ENCODE results near the gene BNIP3. TPM values are rescaled to one million over a fixed set of nuclear protein-coding genes. Genes with fewer than 3 reads are reported as not detected.

Gene BNIP3
- total RNA-seq, 1 experiment from 2014 or later, result 18.4 TPM

DNA sequence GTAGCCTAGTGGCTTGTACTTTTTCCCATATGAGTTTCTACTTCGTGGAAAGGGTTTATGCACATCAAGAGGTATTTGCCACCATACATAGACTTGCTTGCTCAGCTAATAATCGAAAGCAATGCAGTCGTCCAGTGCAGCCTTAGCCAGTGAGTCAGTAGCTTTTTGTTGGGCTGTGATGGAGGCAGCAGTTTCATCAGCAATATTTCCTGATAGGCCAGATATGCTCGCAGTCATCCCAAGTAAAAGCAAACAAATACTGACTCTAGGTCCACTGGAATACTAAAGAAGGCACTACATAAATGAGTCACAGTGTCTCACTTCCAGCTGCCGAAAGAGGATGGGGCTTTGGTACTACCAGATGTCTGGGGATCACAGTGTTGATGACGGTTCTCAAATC, 2.1 kb upstream of the BNIP3 start:
- peaks cover 9% of the 10 kb centered on the region; the same call in 1 of the 2 replicates for H3K9me3 ChIP-seq
- CTCF ChIA-PET, result no interaction called here
- TF ChIP-seq, protein P1, sequence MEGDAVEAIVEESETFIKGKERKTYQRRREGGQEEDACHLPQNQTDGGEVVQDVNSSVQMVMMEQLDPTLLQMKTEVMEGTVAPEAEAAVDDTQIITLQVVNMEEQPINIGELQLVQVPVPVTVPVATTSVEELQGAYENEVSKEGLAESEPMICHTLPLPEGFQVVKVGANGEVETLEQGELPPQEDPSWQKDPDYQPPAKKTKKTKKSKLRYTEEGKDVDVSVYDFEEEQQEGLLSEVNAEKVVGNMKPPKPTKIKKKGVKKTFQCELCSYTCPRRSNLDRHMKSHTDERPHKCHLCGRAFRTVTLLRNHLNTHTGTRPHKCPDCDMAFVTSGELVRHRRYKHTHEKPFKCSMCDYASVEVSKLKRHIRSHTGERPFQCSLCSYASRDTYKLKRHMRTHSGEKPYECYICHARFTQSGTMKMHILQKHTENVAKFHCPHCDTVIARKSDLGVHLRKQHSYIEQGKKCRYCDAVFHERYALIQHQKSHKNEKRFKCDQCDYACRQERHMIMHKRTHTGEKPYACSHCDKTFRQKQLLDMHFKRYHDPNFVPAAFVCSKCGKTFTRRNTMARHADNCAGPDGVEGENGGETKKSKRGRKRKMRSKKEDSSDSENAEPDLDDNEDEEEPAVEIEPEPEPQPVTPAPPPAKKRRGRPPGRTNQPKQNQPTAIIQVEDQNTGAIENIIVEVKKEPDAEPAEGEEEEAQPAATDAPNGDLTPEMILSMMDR (IDR thresholded peaks at IDR 0.05; ENCODE audit: insufficient read depth in 1 of 2, low read depth in 1 of 2, low read length in 1 of 2, severe bottlenecking in 1 of 2, unreplicated experiment in 1 of 2), result no peak
- no peaks in the 10 kb centered on the region for H3K4me1 Mint-ChIP-seq (ENCODE audit: low read depth, unreplicated experiment)
- H3K4me1 ChIP-seq, result no peaks in the 10 kb centered on the region
- BruUV-seq (replicated peaks), result TSS peak; percentile 40
- H3K36me3 Mint-ChIP-seq (ENCODE audit: insufficient read depth, unreplicated experiment), result peaks cover 18% of the 10 kb centered on the region
- H3K27me3 Mint-ChIP-seq (ENCODE audit: insufficient read depth, unreplicated experiment), result no peaks in the 10 kb centered on the region
- no peaks in the 10 kb centered on the region for H3K36me3 ChIP-seq (ENCODE audit: control insufficient read depth, insufficient read depth, low read length)
- POLR2A ChIA-PET, result no interaction called here
- DNase-seq, result no peak
- no peaks in the 10 kb centered on the region for H3K9me3 Mint-ChIP-seq (ENCODE audit: unreplicated experiment)
- H3K4me3 ChIP-seq (ENCODE audit: low read depth, low read length), result no peak overlapping the region
- intact Hi-C loops (cut with micrococcal nuclease; ENCODE audit: unreplicated experiment), result loop anchor here (10.0 kb wide), 1 partner anchor 161 kb away; no protein-coding TSS in a partner anchor
- H3K27ac Mint-ChIP-seq (ENCODE audit: unreplicated experiment), result no peak overlapping the region
- no peaks in the 10 kb centered on the region for H3K27me3 ChIP-seq (replicated peaks; ENCODE audit: control insufficient read depth, insufficient read depth, low read length)
- no peak overlapping the region for H3K4me3 Mint-ChIP-seq (ENCODE audit: unreplicated experiment)

DNA sequence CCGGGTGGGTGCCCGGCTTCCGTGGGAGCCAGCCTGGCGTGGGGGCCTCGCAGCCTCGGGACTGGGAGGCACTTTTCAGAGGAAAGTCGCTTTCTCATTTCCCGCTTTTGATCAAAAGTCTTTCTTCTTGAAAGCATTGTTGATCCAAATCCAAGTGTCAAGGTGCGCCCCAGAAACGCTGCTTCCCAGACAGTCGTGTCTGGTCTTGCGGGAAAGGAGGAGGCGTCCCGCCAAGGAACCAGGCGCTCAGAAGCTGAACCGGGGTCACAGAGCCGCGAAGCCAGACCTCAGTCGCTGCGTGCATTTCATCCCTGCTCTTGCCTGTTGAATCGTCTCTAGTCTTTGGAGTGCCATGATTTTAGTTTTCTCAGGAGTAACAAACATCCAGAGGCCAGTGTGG, 1.1 kb upstream of the BNIP3 start:
- Histone ChIP-seq H3K9me3 (0 out of 2 replicates have a peak, but pooled peaks cover under 1% of the 10 kb centered on the region), H3K4me3 (ENCODE audit: low read depth, low read length) (peak overlapping the region; percentile 78; the same call in 1 of the 2 replicates), H3K27me3 (replicated peaks; ENCODE audit: control insufficient read depth, insufficient read depth, low read length) (no peaks in the 10 kb centered on the region), H3K4me1 (no peaks in the 10 kb centered on the region), H3K36me3 (ENCODE audit: control insufficient read depth, insufficient read depth, low read length) (no peaks in the 10 kb centered on the region)
- H3K27ac Mint-ChIP-seq (ENCODE audit: unreplicated experiment), result no peak overlapping the region
- TF ChIP-seq, protein P1 (IDR thresholded peaks at IDR 0.05; ENCODE audit: insufficient read depth in 1 of 2, low read depth in 1 of 2, low read length in 1 of 2, severe bottlenecking in 1 of 2, unreplicated experiment in 1 of 2), result no peak
- ChIA-PET POLR2A (no interaction called here), CTCF (no interaction called here)
- H3K36me3 Mint-ChIP-seq (ENCODE audit: insufficient read depth, unreplicated experiment), result peaks cover 18% of the 10 kb centered on the region
- no TSS peak for BruUV-seq (replicated peaks)
- no peaks in the 10 kb centered on the region for H3K4me1 Mint-ChIP-seq (ENCODE audit: low read depth, unreplicated experiment)
- intact Hi-C loops (cut with micrococcal nuclease; ENCODE audit: unreplicated experiment), result loop anchor here (10.0 kb wide), 1 partner anchor 162 kb away; no protein-coding TSS in a partner anchor
- no peaks in the 10 kb centered on the region for H3K27me3 Mint-ChIP-seq (ENCODE audit: insufficient read depth, unreplicated experiment)
- H3K9me3 Mint-ChIP-seq (ENCODE audit: unreplicated experiment), result no peaks in the 10 kb centered on the region
- no peak overlapping the region for H3K4me3 Mint-ChIP-seq (ENCODE audit: unreplicated experiment)
- no peak for DNase-seq

DNA sequence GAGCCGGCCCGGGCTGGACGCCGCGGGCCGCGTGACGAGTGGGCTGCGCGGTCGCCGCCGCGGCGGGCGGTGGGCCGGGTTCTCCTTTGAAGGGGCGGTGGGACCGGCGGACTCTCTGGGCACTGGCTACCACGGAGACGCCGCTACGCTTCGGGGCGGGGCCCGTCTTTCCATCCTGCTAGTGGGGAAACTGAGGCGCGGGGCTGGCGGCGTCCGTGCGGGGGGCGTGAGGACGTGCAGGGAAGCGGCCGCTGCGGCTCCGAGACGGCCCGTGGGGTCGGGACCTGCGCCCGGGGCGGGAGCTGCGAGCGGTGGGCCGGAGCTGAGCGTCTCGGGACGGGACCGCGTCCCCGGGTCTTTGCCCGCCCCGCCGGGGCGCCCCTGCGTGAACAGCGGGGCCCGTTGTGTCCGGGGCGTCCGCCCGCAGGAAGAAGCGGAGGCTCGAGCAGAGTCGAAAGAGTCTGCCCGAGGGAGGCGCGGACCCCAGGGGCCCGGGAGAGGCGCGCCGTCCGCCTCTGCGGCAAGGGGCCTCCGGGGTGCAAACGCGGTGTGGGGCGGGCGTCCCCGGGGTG, 548 bp upstream of the BNIP3 start:
- no peaks in the 10 kb centered on the region for H3K9me3 Mint-ChIP-seq (ENCODE audit: unreplicated experiment)
- intact Hi-C loops (cut with micrococcal nuclease; ENCODE audit: unreplicated experiment), result loop anchor here (10.0 kb wide), 1 partner anchor 163 kb away; no protein-coding TSS in a partner anchor
- H3K27me3 ChIP-seq (replicated peaks; ENCODE audit: control insufficient read depth, insufficient read depth, low read length), result no peaks in the 10 kb centered on the region
- H3K4me3 Mint-ChIP-seq (ENCODE audit: unreplicated experiment), result peak overlapping the region; percentile 75
- peak overlapping the region; percentile 78 for H3K4me3 ChIP-seq (ENCODE audit: low read depth, low read length)
- POLR2A ChIA-PET, result no interaction called here
- H3K27ac Mint-ChIP-seq (ENCODE audit: unreplicated experiment), result no peak overlapping the region
- no peaks in the 10 kb centered on the region for H3K36me3 ChIP-seq (ENCODE audit: control insufficient read depth, insufficient read depth, low read length)
- no peaks in the 10 kb centered on the region for H3K4me1 Mint-ChIP-seq (ENCODE audit: low read depth, unreplicated experiment)
- H3K27me3 Mint-ChIP-seq (ENCODE audit: insufficient read depth, unreplicated experiment), result no peaks in the 10 kb centered on the region
- CTCF ChIA-PET, result no interaction called here
- TF ChIP-seq, protein P1 (IDR thresholded peaks at IDR 0.05; ENCODE audit: insufficient read depth in 1 of 2, low read depth in 1 of 2, low read length in 1 of 2, severe bottlenecking in 1 of 2, unreplicated experiment in 1 of 2), result no peak
- no peaks in the 10 kb centered on the region for H3K9me3 ChIP-seq
- BruUV-seq (replicated peaks), result no TSS peak
- H3K4me1 ChIP-seq, result no peaks in the 10 kb centered on the region
- H3K36me3 Mint-ChIP-seq (ENCODE audit: insufficient read depth, unreplicated experiment), result peaks cover 18% of the 10 kb centered on the region
- DNase-seq, result no peak
